Glutamatergic neuron (in vitro differentiated cells): ENCODE measurements around the gene TLCD5. TPM values are rescaled to one million over a fixed set of nuclear protein-coding genes. Genes with fewer than 3 reads are reported as not detected.

Experiments
- DNase-seq: peaks from one replicate; pipeline ENCODE4 v3.0.0; 2022
- H3K27ac Mint-ChIP-seq: one replicate; pipeline ENCODE4 v1.8.0; 2020; ENCODE audit warnings: mild to moderate bottlenecking, mixed read lengths, inconsistent platforms; ENCODE audit not compliant: unreplicated experiment
- H3K27me3 Mint-ChIP-seq: one replicate; pipeline ENCODE4 v1.8.0; 2020; ENCODE audit warnings: mild to moderate bottlenecking, moderate library complexity, mixed read lengths, inconsistent platforms; ENCODE audit not compliant: unreplicated experiment
- H3K36me3 Mint-ChIP-seq: one replicate; pipeline ENCODE4 v1.8.0; 2020; ENCODE audit warnings: mild to moderate bottlenecking, mixed read lengths, inconsistent platforms; ENCODE audit not compliant: unreplicated experiment
- H3K4me1 Mint-ChIP-seq: one replicate; pipeline ENCODE4 v1.8.0; 2020; ENCODE audit warnings: mild to moderate bottlenecking, low read depth, mixed read lengths, inconsistent platforms; ENCODE audit not compliant: unreplicated experiment
- H3K4me3 Mint-ChIP-seq: one replicate; pipeline ENCODE4 v1.8.0; 2020; ENCODE audit warnings: mild to moderate bottlenecking, mixed read lengths, inconsistent platforms; ENCODE audit not compliant: unreplicated experiment
- H3K9me3 Mint-ChIP-seq: one replicate; pipeline ENCODE4 v1.8.0; 2020; ENCODE audit warnings: mild to moderate bottlenecking, moderate library complexity, mixed read lengths, inconsistent platforms; ENCODE audit not compliant: unreplicated experiment
- total RNA-seq: library from RNA; stranded (reverse); fragmentation: NEBNext Ultra II Directional; extraction: Animal tissue kit (Norgen Biotek cat#: 25700); gene quantifications from one replicate; pipeline ENCODE4 v1.2.1, GENCODE V29; 2021; ENCODE audit not compliant: unreplicated experiment
- TF ChIP-seq, protein P1 (sequence below): fragments of 200-600 bp; sonication (generic); IDR thresholded peaks from one replicate; pipeline ENCODE4 v1.5.0; 2021; ENCODE audit not compliant: partially characterized antibody, unreplicated experiment

Gene TLCD5
- total RNA-seq, 1 donor from 2014 or later: 15.8 TPM

DNA sequence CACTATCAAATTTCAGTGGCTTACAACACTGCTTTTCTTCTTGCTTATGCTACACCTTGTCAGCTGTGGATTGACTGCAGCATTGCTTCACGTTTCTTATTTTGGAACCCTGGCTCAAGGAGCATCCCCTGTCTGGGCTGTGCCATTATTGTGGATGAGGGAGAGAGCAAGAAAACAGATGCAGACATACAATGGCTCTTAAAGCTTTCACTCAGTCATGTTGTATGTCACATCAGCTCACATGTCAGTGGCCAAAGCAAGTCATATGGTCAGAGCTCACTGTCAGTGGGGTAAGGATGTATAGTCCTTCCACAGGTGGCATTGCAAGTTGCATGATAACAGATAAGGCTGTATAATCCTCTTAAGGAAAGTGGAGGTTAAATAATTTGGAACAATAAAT is 21.1 kb downstream of the TLCD5 start:
- no peak for DNase-seq
- Mint-ChIP-seq H3K4me1 (peaks cover 12% of the 10 kb centered on the region), H3K36me3 (no peaks in the 10 kb centered on the region), H3K9me3 (no peaks in the 10 kb centered on the region), H3K27me3 (peaks cover 4% of the 10 kb centered on the region), H3K27ac (no peak overlapping the region), H3K4me3 (no peak overlapping the region)
- TF ChIP-seq, protein P1, sequence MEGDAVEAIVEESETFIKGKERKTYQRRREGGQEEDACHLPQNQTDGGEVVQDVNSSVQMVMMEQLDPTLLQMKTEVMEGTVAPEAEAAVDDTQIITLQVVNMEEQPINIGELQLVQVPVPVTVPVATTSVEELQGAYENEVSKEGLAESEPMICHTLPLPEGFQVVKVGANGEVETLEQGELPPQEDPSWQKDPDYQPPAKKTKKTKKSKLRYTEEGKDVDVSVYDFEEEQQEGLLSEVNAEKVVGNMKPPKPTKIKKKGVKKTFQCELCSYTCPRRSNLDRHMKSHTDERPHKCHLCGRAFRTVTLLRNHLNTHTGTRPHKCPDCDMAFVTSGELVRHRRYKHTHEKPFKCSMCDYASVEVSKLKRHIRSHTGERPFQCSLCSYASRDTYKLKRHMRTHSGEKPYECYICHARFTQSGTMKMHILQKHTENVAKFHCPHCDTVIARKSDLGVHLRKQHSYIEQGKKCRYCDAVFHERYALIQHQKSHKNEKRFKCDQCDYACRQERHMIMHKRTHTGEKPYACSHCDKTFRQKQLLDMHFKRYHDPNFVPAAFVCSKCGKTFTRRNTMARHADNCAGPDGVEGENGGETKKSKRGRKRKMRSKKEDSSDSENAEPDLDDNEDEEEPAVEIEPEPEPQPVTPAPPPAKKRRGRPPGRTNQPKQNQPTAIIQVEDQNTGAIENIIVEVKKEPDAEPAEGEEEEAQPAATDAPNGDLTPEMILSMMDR: no peak

DNA sequence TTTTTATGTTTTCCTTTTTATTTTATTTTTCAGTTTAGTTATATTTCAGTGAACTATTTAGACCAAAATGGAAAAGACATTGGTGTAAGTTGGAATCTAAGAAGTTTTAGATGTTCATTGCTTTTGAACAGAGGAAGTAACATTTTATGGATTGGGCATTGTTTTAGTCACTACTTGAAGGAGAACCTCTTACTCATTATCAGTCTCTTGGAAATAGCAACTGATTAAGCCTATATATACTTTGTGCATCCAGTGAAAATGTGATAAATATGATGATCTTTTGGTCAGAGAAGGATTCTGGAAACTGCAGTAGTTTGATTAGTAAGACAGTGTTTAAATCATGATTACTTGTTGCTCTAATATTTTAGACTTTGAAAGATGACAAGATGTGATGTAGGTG is 25.5 kb downstream of the TLCD5 start:
- Mint-ChIP-seq H3K9me3 (no peaks in the 10 kb centered on the region), H3K4me1 (peaks cover 18% of the 10 kb centered on the region), H3K27ac (no peak overlapping the region), H3K27me3 (peaks cover 4% of the 10 kb centered on the region), H3K4me3 (no peak overlapping the region), H3K36me3 (no peaks in the 10 kb centered on the region)
- TF ChIP-seq, protein P1: no peak
- no peak for DNase-seq

DNA sequence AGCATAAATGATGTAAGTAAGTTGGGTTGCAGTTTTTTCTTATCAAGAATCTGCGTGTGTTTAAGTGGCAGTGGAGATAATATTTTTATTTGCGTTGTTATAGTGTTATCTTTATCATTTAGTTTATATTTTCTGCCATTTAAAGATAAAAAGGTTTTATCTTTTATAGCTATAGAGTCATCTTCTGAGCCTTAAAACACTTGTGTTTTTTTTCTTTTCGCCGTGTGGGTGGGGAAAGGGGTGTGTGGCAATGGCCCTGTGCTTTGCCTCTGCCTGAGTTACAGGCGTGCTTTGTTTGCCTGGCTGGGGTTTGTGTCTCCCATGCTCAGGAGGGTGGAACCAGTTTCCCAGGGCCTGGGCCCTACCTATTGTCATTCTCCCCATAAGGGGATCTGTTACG is 27.3 kb downstream of the TLCD5 start:
- Mint-ChIP-seq H3K27ac (no peak overlapping the region), H3K36me3 (no peaks in the 10 kb centered on the region), H3K4me1 (peaks cover 10% of the 10 kb centered on the region), H3K27me3 (peaks cover 2% of the 10 kb centered on the region), H3K4me3 (no peak overlapping the region), H3K9me3 (no peaks in the 10 kb centered on the region)
- TF ChIP-seq, protein P1: no peak
- no peak for DNase-seq

DNA sequence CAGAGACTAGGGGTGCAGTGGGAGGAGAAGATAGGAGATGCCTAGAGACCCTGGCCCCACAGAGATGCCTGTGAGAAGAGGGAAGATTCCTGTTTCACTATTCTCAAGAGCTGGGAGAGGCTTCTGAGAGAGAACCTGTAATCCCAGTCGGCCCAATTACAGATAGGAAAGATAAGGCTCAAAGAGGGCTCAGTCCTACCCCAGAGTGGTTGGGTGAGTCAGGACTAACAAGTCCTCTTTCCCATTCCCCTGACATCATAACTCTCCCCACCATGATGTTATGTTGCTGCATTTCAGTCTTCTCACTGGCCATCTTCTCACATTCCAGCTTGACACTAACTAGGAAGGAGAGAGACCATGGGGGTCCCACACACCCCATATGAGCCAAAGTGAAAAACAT is 29.0 kb downstream of the TLCD5 start:
- TF ChIP-seq, protein P1: no peak
- H3K36me3 Mint-ChIP-seq: no peaks in the 10 kb centered on the region
- no peak overlapping the region for H3K27ac Mint-ChIP-seq
- peaks cover 4% of the 10 kb centered on the region for H3K27me3 Mint-ChIP-seq
- no peak for DNase-seq
- peaks cover 10% of the 10 kb centered on the region for H3K4me1 Mint-ChIP-seq
- H3K9me3 Mint-ChIP-seq: no peaks in the 10 kb centered on the region
- no peak overlapping the region for H3K4me3 Mint-ChIP-seq

DNA sequence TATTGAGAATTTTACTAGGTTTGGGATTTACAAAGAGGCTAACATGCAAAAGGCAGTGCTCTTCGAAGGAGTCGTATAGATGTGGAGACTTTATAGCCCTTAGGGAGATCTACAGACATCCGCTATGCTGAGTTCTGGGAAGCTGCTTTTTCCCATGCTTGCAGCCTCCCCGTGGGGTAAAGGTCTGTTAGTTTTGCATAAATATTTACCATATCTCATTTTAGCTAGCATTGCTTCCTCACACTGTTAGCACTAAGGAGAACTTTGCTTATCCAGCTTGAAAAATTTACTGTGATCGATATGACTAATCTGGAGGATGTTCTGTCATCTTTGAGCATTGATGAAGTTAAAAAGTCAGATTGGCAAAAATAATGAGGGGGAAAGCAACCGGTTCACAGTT is 29.7 kb downstream of the TLCD5 start:
- peaks cover 10% of the 10 kb centered on the region for H3K4me1 Mint-ChIP-seq
- H3K27me3 Mint-ChIP-seq: peaks cover 4% of the 10 kb centered on the region
- TF ChIP-seq, protein P1: no peak
- H3K4me3 Mint-ChIP-seq: no peak overlapping the region
- DNase-seq: no peak
- H3K9me3 Mint-ChIP-seq: peaks cover 2% of the 10 kb centered on the region
- H3K27ac Mint-ChIP-seq: no peak overlapping the region
- H3K36me3 Mint-ChIP-seq: no peaks in the 10 kb centered on the region
